Uterus (tissue), 2 donors: ENCODE data around the gene MBNL1.

Experiments
- POLR2A ChIP-seq, 2 donors: fragments of 450-650 bp; IDR thresholded peaks; one replicate each; pipeline ENCODE4 v1.6.1; 2016; ENCODE audit warnings: antibody characterized with exemption in 2 of 2, mild to moderate bottlenecking in 1 of 2, moderate library complexity in 1 of 2
- TF ChIP-seq, protein P1 (sequence below), 4 experiments: fragments of 200-600 bp in 2 of 4; fragments of 450-650 bp in 2 of 4; sonication (generic) in 2 of 4; IDR thresholded peaks; one replicate each; pipeline ENCODE4 v1.5.1; 2016 to 2019; ENCODE audit warnings: antibody characterized with exemption in 4 of 4, mild to moderate bottlenecking in 2 of 4, moderate library complexity in 1 of 4

DNA sequence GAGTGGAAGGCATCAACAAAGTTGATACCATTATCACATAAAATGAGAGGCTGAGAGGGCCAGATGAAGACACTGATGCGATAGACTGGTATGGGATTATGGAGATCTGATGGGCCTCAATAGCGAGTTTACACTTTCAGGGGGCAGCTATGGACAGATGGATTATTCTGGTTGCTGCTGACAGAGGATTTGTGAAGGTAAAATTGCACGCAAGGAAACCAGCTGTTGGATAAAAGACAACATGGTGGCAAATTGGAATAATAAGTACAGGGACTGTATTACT is 203.9 kb downstream of the MBNL1 start:
- TF ChIP-seq, protein P1, sequence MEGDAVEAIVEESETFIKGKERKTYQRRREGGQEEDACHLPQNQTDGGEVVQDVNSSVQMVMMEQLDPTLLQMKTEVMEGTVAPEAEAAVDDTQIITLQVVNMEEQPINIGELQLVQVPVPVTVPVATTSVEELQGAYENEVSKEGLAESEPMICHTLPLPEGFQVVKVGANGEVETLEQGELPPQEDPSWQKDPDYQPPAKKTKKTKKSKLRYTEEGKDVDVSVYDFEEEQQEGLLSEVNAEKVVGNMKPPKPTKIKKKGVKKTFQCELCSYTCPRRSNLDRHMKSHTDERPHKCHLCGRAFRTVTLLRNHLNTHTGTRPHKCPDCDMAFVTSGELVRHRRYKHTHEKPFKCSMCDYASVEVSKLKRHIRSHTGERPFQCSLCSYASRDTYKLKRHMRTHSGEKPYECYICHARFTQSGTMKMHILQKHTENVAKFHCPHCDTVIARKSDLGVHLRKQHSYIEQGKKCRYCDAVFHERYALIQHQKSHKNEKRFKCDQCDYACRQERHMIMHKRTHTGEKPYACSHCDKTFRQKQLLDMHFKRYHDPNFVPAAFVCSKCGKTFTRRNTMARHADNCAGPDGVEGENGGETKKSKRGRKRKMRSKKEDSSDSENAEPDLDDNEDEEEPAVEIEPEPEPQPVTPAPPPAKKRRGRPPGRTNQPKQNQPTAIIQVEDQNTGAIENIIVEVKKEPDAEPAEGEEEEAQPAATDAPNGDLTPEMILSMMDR (IDR thresholded peaks at IDR 0.05) = no peak
- no peak for TF ChIP-seq POLR2A (IDR thresholded peaks at IDR 0.05)
